HepG2 (cell line): ENCODE data around the gene MITF. TPM values are rescaled to one million over a fixed set of nuclear protein-coding genes. Genes with fewer than 3 reads are reported as not detected.

Experiments used
- ATAC-seq: fragments of 200-7000 bp; cut with Tn5 transposase; 3 replicates; pipeline ENCODE4 v1.9.1; 2020; ENCODE audit warnings: mild to moderate bottlenecking, moderate library complexity
- BruUV-seq: library from RNA; stranded (reverse); fragments of 400-500 nt; replicated peaks from 2 replicates; lab custom pipeline; 2021; lab: Mats Ljungman, UMichigan
- CTCF ChIA-PET: fragments of 300-600 bp; formaldehyde crosslinking; extraction: SDS; loops from one replicate; lab custom pipeline; 2021; ENCODE audit warnings: low total read pairs, inconsistent platforms, low intra/inter-chr PET ratio; lab: Yijun Ruan, JAX
- POLR2A ChIA-PET: fragments of 350-600 bp; sonication (Branson Sonifier 250); formaldehyde crosslinking; loops from one replicate; lab custom pipeline; 2020; ENCODE audit warnings: antibody characterized with exemption, inconsistent platforms; lab: Yijun Ruan, JAX
- DNase-seq: peaks from one replicate; pipeline ENCODE4 v3.0.0-alpha.2; 2015; ENCODE audit warnings: low spot score
- FAIRE-seq: peaks from 3 replicates; lab custom pipeline; 2011; peaks lifted over from hg19 to GRCh38; lab: Jason Lieb, UNC
- H2AFZ ChIP-seq: one replicate; pipeline ENCODE4 v1.6.1; 2011; ENCODE audit warnings: low read length, inconsistent platforms
- H3K27ac ChIP-seq: fragments of 300-600 bp; 3 replicates; pipeline ENCODE4 v1.8.0; 2011; ENCODE audit warnings: mixed run types, mild to moderate bottlenecking, mixed read lengths, low read length, inconsistent platforms; ENCODE audit not compliant: insufficient read depth; ENCODE audit errors: extremely low read length
- H3K27me3 ChIP-seq, 2 experiments: fragments of 200-600 bp in 1 of 2; 2 replicates in 1 of 2; 3 replicates in 1 of 2; pipeline versions ENCODE4 v1.6.0 to v1.8.0; 2011; ENCODE audit warnings: low read length in 2 of 2, mild to moderate bottlenecking in 2 of 2, moderate library complexity in 2 of 2, inconsistent platforms in 1 of 2; ENCODE audit not compliant: insufficient read depth in 2 of 2, control insufficient read depth in 1 of 2
- H3K36me3 ChIP-seq, 2 experiments: fragments of 200-600 bp in 1 of 2; replicated peaks in 1 of 2; 2 replicates in 1 of 2; 3 replicates in 1 of 2; pipeline versions ENCODE4 v1.5.1 to v1.8.0; 2011; ENCODE audit warnings: low read length in 2 of 2, inconsistent platforms in 1 of 2; ENCODE audit not compliant: insufficient read depth in 2 of 2, control insufficient read depth in 1 of 2
- H3K4me1 ChIP-seq: 2 replicates; pipeline ENCODE4 v1.5.1; 2012; ENCODE audit warnings: low read length, inconsistent platforms; ENCODE audit not compliant: insufficient read depth
- H3K4me2 ChIP-seq: 2 replicates; pipeline ENCODE4 v1.6.0; 2011; ENCODE audit warnings: low read depth, low read length, inconsistent platforms
- H3K4me3 ChIP-seq, 3 experiments: fragments of 200-600 bp in 1 of 3; sonication (generic), shearing (Covaris generic) in 1 of 3; replicated peaks in 1 of 3; 2 replicates each; pipeline ENCODE4 v1.5.1; 2011 to 2016; ENCODE audit warnings: low read length in 3 of 3, inconsistent platforms in 2 of 3, low read depth in 2 of 3, mild to moderate bottlenecking in 2 of 3, control low read depth in 1 of 3, mixed read lengths in 1 of 3; ENCODE audit not compliant: insufficient read depth in 1 of 3
- H3K79me2 ChIP-seq: one replicate; pipeline ENCODE4 v1.6.1; 2011; ENCODE audit warnings: low read length, inconsistent platforms; ENCODE audit not compliant: insufficient read depth
- H3K9ac ChIP-seq: 2 replicates; pipeline ENCODE4 v1.6.0; 2011; ENCODE audit warnings: mild to moderate bottlenecking, low read depth, low read length, inconsistent platforms; ENCODE audit not compliant: insufficient read depth
- H3K9me3 ChIP-seq: 2 replicates; pipeline ENCODE4 v1.5.1; 2012; ENCODE audit warnings: mild to moderate bottlenecking, low read length
- H4K20me1 ChIP-seq: 2 replicates; pipeline ENCODE4 v1.6.0; 2011; ENCODE audit warnings: inconsistent platforms, mild to moderate bottlenecking, low read length, moderate library complexity; ENCODE audit not compliant: insufficient read depth
- HNF4G ChIP-seq, 2 experiments: sonication (generic) in 1 of 2; formaldehyde crosslinking in 1 of 2; IDR thresholded peaks; 2 replicates each; pipeline versions ENCODE4 v1.4.0 to v1.6.1; 2011 to 2020; ENCODE audit warnings: borderline replicate concordance in 2 of 2, low read depth in 2 of 2, mild to moderate bottlenecking in 2 of 2, low read length in 1 of 2, missing genetic modification reagents in 1 of 2, moderate library complexity in 1 of 2
- HOXA3 ChIP-seq: sonication (generic); formaldehyde crosslinking; IDR thresholded peaks from 2 replicates; pipeline ENCODE4 v1.5.0; 2020; ENCODE audit warnings: missing genetic modification reagents
- SUZ12 ChIP-seq: fragments of 150-350 bp; IDR thresholded peaks from 2 replicates; pipeline ENCODE4 v1.6.1; 2014; ENCODE audit warnings: low read depth, low read length
- ZMYM3 ChIP-seq: sonication (generic); formaldehyde crosslinking; IDR thresholded peaks from 2 replicates; pipeline ENCODE4 v1.5.1; 2020; ENCODE audit warnings: mild to moderate bottlenecking, missing genetic modification reagents
- WGBS: methylation state at CpG from one replicate; pipeline ENCODE4 v1.1.6; 2017; ENCODE audit warnings: low lambda C conversion rate; 5-methylcytosine and 5-hydroxymethylcytosine counted together
- in situ Hi-C: cut with HindIII; loops from 2 replicates; pipeline ENCODE4 v1.10.0; 2017; ENCODE audit warnings: low pct_unique_long_range_greater_than_20kb; ENCODE audit not compliant: extremely low pct_ligation_motif_present
- intact Hi-C: fragments of 100-400 bp; cut with micrococcal nuclease; formaldehyde crosslinking; loops from one replicate; pipeline ENCODE4 v1.10.0; 2022; ENCODE audit not compliant: unreplicated experiment
- polyA plus RNA-seq, 8 experiments: library from polyadenylated mRNA; depleted of rRNA in 3 of 8; stranded (reverse) in 7 of 8; unstranded in 1 of 8; fragments of >200 nt; fragmentation: Illumina TruSeq in 4 of 8; extraction: Trizol in 4 of 8; gene quantifications; 2 replicates each; pipeline versions ENCODE4 v1.2.1 to v1.2.3, GENCODE V29; 2011 to 2016; ENCODE audit warnings: low read depth in 4 of 8, missing spikeins in 1 of 8, mixed read lengths in 1 of 8; ENCODE audit not compliant: insufficient read depth in 1 of 8
- total RNA-seq, 5 experiments: library from RNA; depleted of rRNA; stranded (reverse); fragments of >200 nt; fragmentation: Illumina TruSeq; extraction: Trizol; gene quantifications; 2 replicates each; pipeline ENCODE4 v1.2.3, GENCODE V29; 2016; ENCODE audit warnings: low read depth in 1 of 5
- TF ChIP-seq, protein P1 (sequence below): sonication (generic); formaldehyde crosslinking; IDR thresholded peaks from 2 replicates; pipeline ENCODE4 v1.5.0; 2020; ENCODE audit warnings: mild to moderate bottlenecking, missing genetic modification reagents, borderline replicate concordance
- TF ChIP-seq, protein P2 (sequence below): sonication (generic); formaldehyde crosslinking; IDR thresholded peaks from 2 replicates; pipeline ENCODE4 v1.4.0; 2020; ENCODE audit warnings: low read depth, mild to moderate bottlenecking, missing genetic modification reagents

MITF gene
- total and polyA plus RNA-seq, 2 of the 13 experiments (the other 11 are each of a cell fraction or from before 2014, with no cell fraction given): 0.12 to 0.38 TPM

DNA sequence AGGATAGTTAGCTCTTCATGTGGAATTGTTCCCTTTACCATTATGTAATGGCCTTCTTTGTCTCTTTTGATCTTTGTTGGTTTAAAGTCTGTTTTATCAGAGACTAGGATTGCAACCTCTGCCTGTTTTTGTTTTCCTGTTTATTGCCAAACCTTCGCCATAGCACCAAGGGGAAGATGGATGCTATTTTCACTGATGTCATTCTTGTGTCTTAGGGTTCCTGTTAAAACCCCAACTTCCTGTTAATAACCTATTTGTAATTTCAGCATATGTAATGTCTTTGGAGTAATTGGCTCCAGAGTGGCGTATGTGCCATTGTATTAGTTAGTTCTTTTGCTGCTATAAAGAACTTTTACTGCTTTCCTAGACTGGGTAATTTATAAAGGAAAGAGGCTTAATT, 271.1 kb downstream of the MITF start:
- POLR2A ChIA-PET: no interaction called here
- ATAC-seq: no peak
- Histone ChIP-seq H3K4me1 (no peaks in the 10 kb centered on the region), H3K27me3 (no peaks in the 10 kb centered on the region), H3K4me2 (no peak overlapping the region), H3K27ac (no peak overlapping the region), H3K4me3 (no peak overlapping the region), H2AFZ (no peak overlapping the region), H3K9ac (no peak overlapping the region), H4K20me1 (no peaks in the 10 kb centered on the region), H3K9me3 (no peaks in the 10 kb centered on the region), H3K36me3 (no peaks in the 10 kb centered on the region), H3K79me2 (no peaks in the 10 kb centered on the region)
- CTCF ChIA-PET: no interaction called here
- FAIRE-seq: no peak
- in situ Hi-C loops (no loop called here), intact Hi-C loops (no loop called here)
- TF ChIP-seq, protein P1, sequence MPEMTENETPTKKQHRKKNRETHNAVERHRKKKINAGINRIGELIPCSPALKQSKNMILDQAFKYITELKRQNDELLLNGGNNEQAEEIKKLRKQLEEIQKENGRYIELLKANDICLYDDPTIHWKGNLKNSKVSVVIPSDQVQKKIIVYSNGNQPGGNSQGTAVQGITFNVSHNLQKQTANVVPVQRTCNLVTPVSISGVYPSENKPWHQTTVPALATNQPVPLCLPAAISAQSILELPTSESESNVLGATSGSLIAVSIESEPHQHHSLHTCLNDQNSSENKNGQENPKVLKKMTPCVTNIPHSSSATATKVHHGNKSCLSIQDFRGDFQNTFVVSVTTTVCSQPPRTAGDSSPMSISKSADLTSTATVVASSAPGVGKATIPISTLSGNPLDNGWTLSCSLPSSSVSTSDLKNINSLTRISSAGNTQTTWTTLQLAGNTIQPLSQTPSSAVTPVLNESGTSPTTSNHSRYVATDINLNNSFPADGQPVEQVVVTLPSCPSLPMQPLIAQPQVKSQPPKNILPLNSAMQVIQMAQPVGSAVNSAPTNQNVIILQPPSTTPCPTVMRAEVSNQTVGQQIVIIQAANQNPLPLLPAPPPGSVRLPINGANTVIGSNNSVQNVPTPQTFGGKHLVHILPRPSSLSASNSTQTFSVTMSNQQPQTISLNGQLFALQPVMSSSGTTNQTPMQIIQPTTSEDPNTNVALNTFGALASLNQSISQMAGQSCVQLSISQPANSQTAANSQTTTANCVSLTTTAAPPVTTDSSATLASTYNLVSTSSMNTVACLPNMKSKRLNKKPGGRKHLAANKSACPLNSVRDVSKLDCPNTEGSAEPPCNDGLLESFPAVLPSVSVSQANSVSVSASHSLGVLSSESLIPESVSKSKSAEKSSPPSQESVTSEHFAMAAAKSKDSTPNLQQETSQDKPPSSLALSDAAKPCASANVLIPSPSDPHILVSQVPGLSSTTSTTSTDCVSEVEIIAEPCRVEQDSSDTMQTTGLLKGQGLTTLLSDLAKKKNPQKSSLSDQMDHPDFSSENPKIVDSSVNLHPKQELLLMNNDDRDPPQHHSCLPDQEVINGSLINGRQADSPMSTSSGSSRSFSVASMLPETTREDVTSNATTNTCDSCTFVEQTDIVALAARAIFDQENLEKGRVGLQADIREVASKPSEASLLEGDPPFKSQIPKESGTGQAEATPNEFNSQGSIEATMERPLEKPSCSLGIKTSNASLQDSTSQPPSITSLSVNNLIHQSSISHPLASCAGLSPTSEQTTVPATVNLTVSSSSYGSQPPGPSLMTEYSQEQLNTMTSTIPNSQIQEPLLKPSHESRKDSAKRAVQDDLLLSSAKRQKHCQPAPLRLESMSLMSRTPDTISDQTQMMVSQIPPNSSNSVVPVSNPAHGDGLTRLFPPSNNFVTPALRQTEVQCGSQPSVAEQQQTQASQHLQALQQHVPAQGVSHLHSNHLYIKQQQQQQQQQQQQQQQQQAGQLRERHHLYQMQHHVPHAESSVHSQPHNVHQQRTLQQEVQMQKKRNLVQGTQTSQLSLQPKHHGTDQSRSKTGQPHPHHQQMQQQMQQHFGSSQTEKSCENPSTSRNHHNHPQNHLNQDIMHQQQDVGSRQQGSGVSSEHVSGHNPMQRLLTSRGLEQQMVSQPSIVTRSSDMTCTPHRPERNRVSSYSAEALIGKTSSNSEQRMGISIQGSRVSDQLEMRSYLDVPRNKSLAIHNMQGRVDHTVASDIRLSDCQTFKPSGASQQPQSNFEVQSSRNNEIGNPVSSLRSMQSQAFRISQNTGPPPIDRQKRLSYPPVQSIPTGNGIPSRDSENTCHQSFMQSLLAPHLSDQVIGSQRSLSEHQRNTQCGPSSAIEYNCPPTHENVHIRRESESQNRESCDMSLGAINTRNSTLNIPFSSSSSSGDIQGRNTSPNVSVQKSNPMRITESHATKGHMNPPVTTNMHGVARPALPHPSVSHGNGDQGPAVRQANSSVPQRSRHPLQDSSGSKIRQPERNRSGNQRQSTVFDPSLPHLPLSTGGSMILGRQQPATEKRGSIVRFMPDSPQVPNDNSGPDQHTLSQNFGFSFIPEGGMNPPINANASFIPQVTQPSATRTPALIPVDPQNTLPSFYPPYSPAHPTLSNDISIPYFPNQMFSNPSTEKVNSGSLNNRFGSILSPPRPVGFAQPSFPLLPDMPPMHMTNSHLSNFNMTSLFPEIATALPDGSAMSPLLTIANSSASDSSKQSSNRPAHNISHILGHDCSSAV (CRISPR knock-in tag): no peak
- TF ChIP-seq HNF4G (IDR thresholded peaks at IDR 0.05; ENCODE audit: borderline replicate concordance, low read depth, low read length) (no peak), HNF4G (CRISPR knock-in tag; IDR thresholded peaks at IDR 0.05; ENCODE audit: borderline replicate concordance, low read depth) (no peak), HOXA3 (CRISPR knock-in tag) (no peak), SUZ12 (no peak), ZMYM3 (CRISPR knock-in tag) (no peak)
- TF ChIP-seq, protein P2, sequence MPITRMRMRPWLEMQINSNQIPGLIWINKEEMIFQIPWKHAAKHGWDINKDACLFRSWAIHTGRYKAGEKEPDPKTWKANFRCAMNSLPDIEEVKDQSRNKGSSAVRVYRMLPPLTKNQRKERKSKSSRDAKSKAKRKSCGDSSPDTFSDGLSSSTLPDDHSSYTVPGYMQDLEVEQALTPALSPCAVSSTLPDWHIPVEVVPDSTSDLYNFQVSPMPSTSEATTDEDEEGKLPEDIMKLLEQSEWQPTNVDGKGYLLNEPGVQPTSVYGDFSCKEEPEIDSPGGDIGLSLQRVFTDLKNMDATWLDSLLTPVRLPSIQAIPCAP: no peak
- DNase-seq: no peak
- BruUV-seq: no TSS peak
- 6% methylated on average over 2 of the region's 2 CpGs for WGBS
